ENCODE data around the gene C15orf61. TPM values are rescaled to one million over a fixed set of nuclear protein-coding genes. Genes with fewer than 3 reads are reported as not detected.
A peak's percentile ranks its signal among the peaks of the same experiment; 100 is the strongest.

C15orf61 gene
- total and polyA plus RNA-seq, 2 of the 13 experiments (the other 11 are each of a cell fraction or from before 2014, with no cell fraction given), result 2.1 to 6.6 TPM

GRCh38 chr15:67542420-67543347 lies 21.8 kb downstream of the C15orf61 start, which contains the start of gene MAP2K5 (continued):
- TF ChIP-seq LCORL (IDR thresholded peaks at IDR 0.05), result no peak
- TF ChIP-seq LCORL (CRISPR knock-in tag; IDR thresholded peaks at IDR 0.05), result peak; percentile 24; the same call in 1 of the 2 replicates
- TF ChIP-seq NR2C2 (CRISPR knock-in tag; IDR thresholded peaks at IDR 0.05; ENCODE audit: borderline replicate concordance), result peak; percentile 99
- no peak for TF ChIP-seq SNRNP70 (IDR thresholded peaks at IDR 0.05; ENCODE audit: low read depth, low read length)
- no peak for TF ChIP-seq ZNF619 (CRISPR knock-in tag; IDR thresholded peaks at IDR 0.05)
- TF ChIP-seq ZNF234 (CRISPR knock-in tag; conservative IDR thresholded peaks at IDR 0.05), result no peak
- TF ChIP-seq ZFP91 (CRISPR knock-in tag; IDR thresholded peaks at IDR 0.05; ENCODE audit: borderline replicate concordance), result peak; percentile 46; the same call in 1 of the 2 replicates
- no peak for TF ChIP-seq MED1 (CRISPR knock-in tag; IDR thresholded peaks at IDR 0.05)
- peak; percentile 39 for TF ChIP-seq ZFX (CRISPR knock-in tag; IDR thresholded peaks at IDR 0.05; ENCODE audit: low read depth)
- TF ChIP-seq ATRX (CRISPR knock-in tag; IDR thresholded peaks at IDR 0.05; ENCODE audit: borderline replicate concordance), result no peak
- TF ChIP-seq KMT2B (CRISPR knock-in tag; IDR thresholded peaks at IDR 0.05), result peak; percentile 94
- 0 out of 2 replicates have a peak, but pooled peaks have one; percentile 40 for TF ChIP-seq SMAD1 (CRISPR knock-in tag; IDR thresholded peaks at IDR 0.05; ENCODE audit: borderline replicate concordance, low read depth)
- TF ChIP-seq ZBTB49 (CRISPR knock-in tag; IDR thresholded peaks at IDR 0.05; ENCODE audit: borderline replicate concordance), result no peak
- peak; percentile 85 for TF ChIP-seq THAP11 (CRISPR knock-in tag; IDR thresholded peaks at IDR 0.05)
- TF ChIP-seq ZNF629 (CRISPR knock-in tag; conservative IDR thresholded peaks at IDR 0.05), result no peak
- no peak for TF ChIP-seq REST (IDR thresholded peaks at IDR 0.05; ENCODE audit: borderline replicate concordance in 1 of 2, low read depth in 1 of 2, low read length in 2 of 2)
- TF ChIP-seq ZNF761 (CRISPR knock-in tag; conservative IDR thresholded peaks at IDR 0.05), result no peak
- TF ChIP-seq NCOA2 (CRISPR knock-in tag; IDR thresholded peaks at IDR 0.05), result no peak
- peak; percentile 91; the same call in 1 of the 2 replicates for TF ChIP-seq PCBP1 (IDR thresholded peaks at IDR 0.05; ENCODE audit: borderline replicate concordance, low read depth, low read length)
- peak; percentile 87 for TF ChIP-seq KDM2A (CRISPR knock-in tag; IDR thresholded peaks at IDR 0.05; ENCODE audit: borderline replicate concordance, low read depth)
- TF ChIP-seq WIZ (CRISPR knock-in tag; IDR thresholded peaks at IDR 0.05), result no peak
- TF ChIP-seq POLR2G (IDR thresholded peaks at IDR 0.05; ENCODE audit: low read depth, low read length), result peak; percentile 89
